Activated CD8-positive, alpha-beta memory T cell treated with anti-CD3 and anti-CD28 coated beads for 24 hours (primary cell): ENCODE results near the gene LAMB2.

Experiments
- DNase-seq: peaks from one replicate; pipeline ENCODE4 v3.0.0-alpha.2; 2020

The LAMB2 gene

GRCh38 chr3:49120096-49120437, 12.8 kb downstream of the LAMB2 start:
- DNase-seq: no peak

DNA sequence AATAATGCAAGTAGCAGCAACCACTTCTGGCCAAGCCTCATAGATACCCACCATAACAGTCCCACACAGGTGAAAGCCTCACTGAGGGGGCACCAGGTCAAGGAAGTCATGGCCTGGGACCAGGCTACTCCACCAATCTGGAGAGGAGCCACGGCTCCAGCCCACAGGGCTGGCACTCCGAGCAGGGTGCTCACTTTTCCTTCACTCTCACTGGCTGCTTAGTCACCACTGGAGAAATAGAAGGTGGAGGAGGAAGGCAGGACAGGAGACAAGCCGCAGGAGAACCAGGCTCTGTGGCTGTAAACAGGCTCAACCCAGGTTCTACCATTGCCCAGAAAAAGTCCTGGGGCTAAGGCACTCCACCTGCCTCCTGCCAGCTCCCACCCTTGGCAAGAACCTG, 13.4 kb downstream of the LAMB2 start:
- DNase-seq: no peak

- DNase-seq: no peak
These were observed 13.8 kb downstream of the LAMB2 start for GRCh38 chr3:49119036-49119435.

DNA sequence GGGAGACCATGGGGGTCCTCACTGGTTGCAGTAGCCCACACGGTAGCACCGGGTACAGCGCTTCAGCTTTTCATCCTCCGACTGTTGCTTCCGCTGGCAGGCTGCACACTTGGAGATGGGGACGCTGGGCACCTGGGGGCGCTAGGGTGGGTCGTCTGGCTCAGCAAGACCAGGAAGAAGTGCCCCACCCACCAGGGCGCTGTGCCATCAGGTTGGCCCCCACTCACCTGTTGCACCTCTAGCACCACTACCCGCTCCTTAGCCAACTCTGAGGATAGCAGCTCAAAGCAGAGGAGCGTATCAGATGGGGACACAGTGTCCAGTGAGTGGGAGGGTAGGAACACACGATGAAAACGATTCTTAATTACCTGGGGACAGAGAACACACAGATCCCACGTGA, 20.6 kb downstream of the LAMB2 start:
- no peak for DNase-seq

GRCh38 chr3:49111347-49111746, 21.5 kb downstream of the LAMB2 start:
- DNase-seq: no peak

GRCh38 chr3:49110780-49111179, 22.1 kb downstream of the LAMB2 start:
- no peak for DNase-seq

- DNase-seq: no peak
These were observed 24.5 kb downstream of the LAMB2 start for GRCh38 chr3:49108346-49108745.

- peak; percentile 94 for DNase-seq
These were observed 28.2 kb downstream of the LAMB2 start, which contains the start of gene QARS1 for GRCh38 chr3:49104427-49105291. Gene QARS1, minus strand, starts transcription at chr3:49104757. Its CDS starts 24 bp downstream, at chr3:49104733.

GRCh38 chr3:49104052-49104426, 28.8 kb downstream of the LAMB2 start:
- DNase-seq: no peak

DNA sequence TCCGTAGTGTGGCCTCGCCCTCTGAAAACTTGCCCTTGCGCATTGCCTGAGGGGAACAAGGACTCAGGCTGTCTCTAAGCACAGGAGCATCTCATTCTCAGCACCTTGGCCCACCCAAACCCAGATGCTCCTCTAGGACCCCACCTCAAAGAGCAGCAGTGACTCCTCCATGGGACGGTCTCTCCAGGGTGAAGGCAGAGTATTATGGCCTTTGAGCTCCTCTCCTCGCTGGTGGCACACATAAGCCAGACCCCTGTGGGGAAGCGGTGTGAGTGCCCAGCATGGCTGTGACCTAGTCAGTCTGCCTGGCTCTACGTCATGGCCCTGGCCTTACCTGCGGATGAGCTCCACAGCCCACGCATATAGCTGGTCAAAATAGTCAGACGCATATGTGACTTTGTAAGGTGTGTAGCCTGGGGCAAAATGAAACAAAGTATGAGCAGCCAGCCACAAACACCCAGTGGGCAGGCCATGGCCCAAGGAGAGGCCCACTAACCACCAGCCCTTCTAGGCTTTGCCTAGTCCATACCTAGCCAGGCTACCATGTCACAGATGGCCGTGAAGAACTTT, 32.7 kb downstream of the LAMB2 start:
- DNase-seq: no peak

- DNase-seq: no peak
These were observed 33.8 kb downstream of the LAMB2 start for GRCh38 chr3:49098910-49099630.

GRCh38 chr3:49098429-49098828, 34.4 kb downstream of the LAMB2 start:
- DNase-seq: no peak

DNA sequence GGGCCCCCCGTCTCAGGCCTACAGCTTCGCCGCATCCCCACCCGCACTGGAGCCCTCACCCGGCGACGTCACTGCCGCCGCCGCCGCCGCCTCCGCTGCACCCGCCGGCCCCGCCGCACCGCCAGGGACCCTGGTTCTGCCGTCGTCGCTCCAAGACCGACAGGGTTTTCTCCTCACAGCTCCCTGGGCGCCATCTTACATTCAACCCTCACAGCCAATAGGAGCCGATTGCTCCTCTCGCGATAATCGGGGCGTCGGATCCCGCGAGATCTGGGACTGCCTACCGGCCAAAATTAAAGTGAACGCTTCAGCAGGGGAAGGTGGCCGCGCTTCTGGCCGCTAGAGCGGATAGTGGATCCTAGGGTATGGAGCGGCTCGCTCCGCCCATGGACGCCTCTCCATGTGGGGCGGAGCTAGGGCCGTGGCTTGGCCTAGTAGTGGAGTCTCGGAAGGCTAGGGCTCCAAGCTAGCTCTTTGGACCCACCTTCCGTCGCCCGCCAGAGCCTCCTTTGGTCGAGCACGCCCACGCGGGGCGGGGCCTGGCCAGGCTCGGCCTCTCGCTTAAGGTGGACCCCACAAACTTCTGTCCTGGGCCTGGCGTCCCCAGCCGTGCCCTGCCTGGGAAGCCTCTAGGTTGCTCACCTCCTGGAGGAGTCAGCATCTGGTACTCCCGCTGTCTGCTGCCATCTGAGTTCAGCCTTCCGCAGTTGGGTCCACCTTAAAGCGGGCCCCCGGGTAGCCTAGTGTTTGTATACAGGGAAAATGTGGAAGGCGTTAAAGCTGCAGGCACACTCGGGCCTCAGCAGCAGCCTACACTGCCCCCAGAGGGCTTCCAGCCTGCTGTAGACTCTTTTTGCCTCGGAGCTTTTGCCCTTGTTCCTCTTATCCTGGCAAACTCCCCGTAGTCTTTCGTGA, 38.7 kb downstream of the LAMB2 start, which contains the start of gene QRICH1:
Gene QRICH1, minus strand, starts transcription at position 219 of the 915 bp plus-strand sequence. CDS start 17,054 bp downstream, outside the sequence.
- DNase-seq: peak; percentile 99

DNA sequence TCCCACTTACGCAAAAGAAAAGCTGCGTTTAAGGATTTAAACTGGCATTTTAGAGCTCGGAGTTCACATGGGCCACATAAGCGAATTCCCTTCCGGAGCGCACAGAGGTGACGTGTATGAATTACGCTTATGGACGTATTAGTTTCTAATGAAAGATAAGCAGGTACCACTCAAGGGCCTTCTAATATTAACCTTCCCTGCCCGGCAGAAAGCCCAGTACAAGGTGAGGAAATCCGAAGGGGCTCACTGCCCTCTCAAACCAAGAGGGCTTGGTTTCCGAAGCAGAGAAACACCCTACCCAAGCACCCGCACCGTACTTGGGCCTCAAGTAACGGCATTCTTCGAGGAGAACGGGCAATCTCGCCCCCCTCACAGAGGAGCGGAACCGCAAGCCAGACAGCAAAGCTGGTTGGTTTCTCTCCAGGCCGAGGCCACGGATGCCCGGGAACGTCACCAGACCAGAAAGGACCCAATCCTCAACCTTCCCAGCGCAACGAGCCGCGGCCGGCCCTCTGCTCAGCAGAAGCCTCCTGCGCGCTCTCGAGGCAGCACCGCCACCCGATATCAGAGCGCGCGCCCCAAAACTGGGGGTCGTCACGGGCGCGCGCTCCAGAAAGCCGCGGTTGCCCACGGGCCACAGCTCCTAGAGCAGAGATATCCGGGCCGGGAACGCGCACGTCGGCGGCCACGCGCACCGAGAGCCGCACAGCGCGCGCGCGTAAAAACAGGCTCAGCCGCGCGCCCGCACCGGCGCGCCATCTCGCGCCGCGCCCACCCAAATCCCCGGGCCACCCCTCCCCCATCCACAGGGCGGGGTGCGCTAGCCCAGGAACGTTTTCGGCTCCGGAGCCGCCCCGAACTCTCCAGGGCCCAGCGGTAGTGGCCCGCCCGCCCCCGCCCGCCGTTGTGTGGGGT, 39.7 kb downstream of the LAMB2 start:
- DNase-seq: peak; percentile 92

GRCh38 chr3:49081429-49081828, 51.4 kb downstream of the LAMB2 start:
- no peak for DNase-seq

- no peak for DNase-seq
These were observed 53.6 kb downstream of the LAMB2 start for GRCh38 chr3:49079270-49079669.

GRCh38 chr3:49076646-49077045, 56.2 kb downstream of the LAMB2 start:
- no peak for DNase-seq

- DNase-seq: no peak
These were observed 56.7 kb downstream of the LAMB2 start for GRCh38 chr3:49076116-49076515.
